Activated CD4-positive, alpha-beta T cell treated with anti-CD3 and anti-CD28 coated beads for 36 hours (primary cell): ENCODE measurements around the gene ZSCAN31. TPM values are rescaled to one million over a fixed set of nuclear protein-coding genes. Genes with fewer than 3 reads are reported as not detected.
A peak's percentile ranks its signal among the peaks of the same experiment; 100 is the strongest.
"Not testable (repeated sequence)": the region's sequence is repeated elsewhere in the genome, so short reads cannot be mapped to it uniquely, and the experiment has no call there.

Experiments
- ATAC-seq: fragments of 200-7000 bp; cut with Tn5 transposase; one replicate; pipeline ENCODE4 v1.10.0; 2021; ENCODE audit warnings: mild to moderate bottlenecking, moderate library complexity
- CTCF ChIA-PET: fragments of 350-600 bp; sonication (Branson Sonifier 250); formaldehyde crosslinking; loops from one replicate; lab custom pipeline; 2021; ENCODE audit warnings: antibody characterized with exemption; lab: Charles Lee
- POLR2A ChIA-PET: fragments of 350-600 bp; sonication (Branson Sonifier 250); formaldehyde crosslinking; loops from one replicate; lab custom pipeline; 2021; ENCODE audit warnings: antibody characterized with exemption, inconsistent platforms; lab: Charles Lee
- DNase-seq: peaks from one replicate; pipeline ENCODE4 v3.0.0-alpha.2; 2020
- H3K27ac Mint-ChIP-seq: one replicate; pipeline ENCODE4 v1.8.0; 2021; ENCODE audit warnings: mixed read lengths
- H3K27me3 Mint-ChIP-seq: one replicate; pipeline ENCODE4 v1.8.0; 2021; ENCODE audit warnings: mixed read lengths
- H3K36me3 Mint-ChIP-seq: one replicate; pipeline ENCODE4 v1.8.0; 2021; ENCODE audit warnings: low read depth, mixed read lengths
- H3K4me1 Mint-ChIP-seq: one replicate; pipeline ENCODE4 v1.8.0; 2021; ENCODE audit warnings: mixed read lengths
- H3K4me3 Mint-ChIP-seq: one replicate; pipeline ENCODE4 v1.8.0; 2021; ENCODE audit warnings: mild to moderate bottlenecking, moderate library complexity, mixed read lengths
- H3K9me3 Mint-ChIP-seq: one replicate; pipeline ENCODE4 v1.8.0; 2021; ENCODE audit warnings: low read depth, mixed read lengths
- intact Hi-C, 2 experiments: fragments of 100-400 bp; cut with DNase I in 1 of 2; cut with micrococcal nuclease in 1 of 2; formaldehyde crosslinking; loops; one replicate each; pipeline versions ENCODE4 v1.14.2 to v1.15.1; 2022 to 2024; cut with DNase I, micrococcal nuclease
- total RNA-seq, 2 experiments: library from RNA; stranded (reverse); gene quantifications; one replicate each; pipeline ENCODE4 v1.2.3, GENCODE V29; 2021

ZSCAN31 gene
- total RNA-seq, 2 experiments from 2014 or later: 1.3 to 1.8 TPM

- ChIA-PET CTCF (no interaction called here), POLR2A (no interaction called here)
- H3K27me3 Mint-ChIP-seq: no peaks in the 10 kb centered on the region
- no peak for ATAC-seq
- intact Hi-C loops: no loop called here
- no peak overlapping the region for H3K4me3 Mint-ChIP-seq
- DNase-seq: no peak
- H3K4me1 Mint-ChIP-seq: no peaks in the 10 kb centered on the region
- H3K27ac Mint-ChIP-seq: no peak overlapping the region
- peaks cover 20% of the 10 kb centered on the region for H3K36me3 Mint-ChIP-seq
- H3K9me3 Mint-ChIP-seq: no peaks in the 10 kb centered on the region
Observed at GRCh38 chr6:28369463-28369862, 33.5 kb upstream of the ZSCAN31 start.

GRCh38 chr6:28368522-28368921 is 32.6 kb upstream of the ZSCAN31 start:
- DNase-seq: no peak
- Mint-ChIP-seq H3K4me1 (no peaks in the 10 kb centered on the region), H3K4me3 (no peak overlapping the region), H3K36me3 (peaks cover 20% of the 10 kb centered on the region), H3K9me3 (no peaks in the 10 kb centered on the region), H3K27ac (no peak overlapping the region), H3K27me3 (no peaks in the 10 kb centered on the region)
- POLR2A ChIA-PET: no interaction called here
- intact Hi-C loops: no loop called here
- CTCF ChIA-PET: no interaction called here
- ATAC-seq: no peak

DNA sequence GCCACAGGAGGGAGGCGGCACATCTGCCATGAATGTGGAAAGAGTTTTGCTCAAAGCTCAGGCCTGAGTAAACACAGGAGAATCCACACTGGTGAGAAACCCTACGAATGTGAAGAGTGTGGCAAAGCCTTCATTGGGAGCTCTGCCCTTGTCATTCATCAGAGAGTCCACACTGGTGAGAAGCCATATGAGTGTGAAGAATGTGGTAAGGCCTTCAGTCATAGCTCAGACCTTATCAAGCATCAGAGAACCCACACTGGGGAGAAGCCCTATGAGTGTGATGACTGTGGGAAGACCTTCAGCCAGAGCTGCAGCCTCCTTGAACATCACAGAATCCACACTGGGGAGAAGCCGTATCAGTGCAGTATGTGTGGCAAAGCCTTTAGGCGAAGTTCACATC is 29.6 kb upstream of the ZSCAN31 start:
- ATAC-seq, H3K27ac Mint-ChIP-seq, DNase-seq, POLR2A ChIA-PET, H3K27me3 Mint-ChIP-seq, intact Hi-C loops, H3K9me3 Mint-ChIP-seq, H3K4me1 Mint-ChIP-seq, H3K4me3 Mint-ChIP-seq: not testable (repeated sequence)
- peaks cover 23% of the 10 kb centered on the region for H3K36me3 Mint-ChIP-seq
- CTCF ChIA-PET: interaction anchor here (0.6 to 0.8 kb wide), 3 partner anchors 9 to 503 kb away, joined by 3 to 4 read pairs (median 3); no protein-coding TSS in a partner anchor

GRCh38 chr6:28360961-28361360 is 25.0 kb upstream of the ZSCAN31 start:
- H3K4me3 Mint-ChIP-seq: no peak overlapping the region
- H3K9me3 Mint-ChIP-seq: no peaks in the 10 kb centered on the region
- peaks cover 13% of the 10 kb centered on the region for H3K36me3 Mint-ChIP-seq
- ChIA-PET POLR2A (interaction anchor here (0.7 kb wide), 1 partner anchor 26 kb away, joined by 3 read pairs; no protein-coding TSS in a partner anchor), CTCF (interaction anchor here (0.9 kb wide), 1 partner anchor 315 kb away, joined by 3 read pairs; no protein-coding TSS in a partner anchor)
- H3K27me3 Mint-ChIP-seq: no peaks in the 10 kb centered on the region
- H3K27ac Mint-ChIP-seq: no peak overlapping the region
- ATAC-seq: no peak
- no peak for DNase-seq
- H3K4me1 Mint-ChIP-seq: peaks cover 1% of the 10 kb centered on the region
- intact Hi-C loops: no loop called here

DNA sequence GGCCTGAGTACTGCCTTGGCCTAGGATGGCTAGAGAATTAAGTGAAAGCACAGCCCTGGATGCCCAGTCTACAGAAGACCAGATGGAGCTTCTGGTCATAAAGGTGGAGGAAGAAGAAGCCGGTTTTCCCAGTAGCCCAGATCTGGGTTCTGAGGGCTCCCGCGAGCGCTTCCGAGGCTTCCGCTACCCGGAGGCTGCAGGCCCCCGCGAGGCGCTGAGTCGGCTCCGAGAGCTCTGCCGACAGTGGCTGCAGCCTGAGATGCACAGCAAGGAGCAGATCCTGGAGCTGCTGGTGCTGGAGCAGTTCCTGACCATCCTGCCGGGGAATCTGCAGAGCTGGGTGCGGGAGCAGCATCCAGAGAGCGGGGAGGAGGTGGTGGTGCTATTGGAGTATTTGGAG is 23.6 kb upstream of the ZSCAN31 start:
- H3K4me1 Mint-ChIP-seq, H3K36me3 Mint-ChIP-seq, H3K4me3 Mint-ChIP-seq, H3K27ac Mint-ChIP-seq, ATAC-seq, H3K27me3 Mint-ChIP-seq, POLR2A ChIA-PET, H3K9me3 Mint-ChIP-seq, DNase-seq: not testable (repeated sequence)
- intact Hi-C loops: loop anchor here in 1 of 2 experiments (5.0 kb wide), 1 partner anchor 147 kb away; no protein-coding TSS in a partner anchor
- CTCF ChIA-PET: interaction anchor here (1.1 to 1.3 kb wide), 2 partner anchors 77 to 325 kb away, joined by 4 read pairs; no protein-coding TSS in a partner anchor

- Mint-ChIP-seq H3K4me3 (no peak overlapping the region), H3K4me1 (peaks cover 8% of the 10 kb centered on the region), H3K9me3 (no peaks in the 10 kb centered on the region), H3K27ac (no peak overlapping the region), H3K27me3 (no peaks in the 10 kb centered on the region), H3K36me3 (no peaks in the 10 kb centered on the region)
- ChIA-PET POLR2A (no interaction called here), CTCF (interaction anchor here (0.5 to 1.8 kb wide), 4 partner anchors 9 to 113 kb away, joined by 3 to 7 read pairs (median 4); no protein-coding TSS in a partner anchor)
- intact Hi-C loops: loop anchor here (2.0 to 5.0 kb wide), 3 partner anchors 145 to 454 kb away; partner anchors contain the start of gene ZNF165 (in 1 of the 2)
- ATAC-seq: no peak
- peak; percentile 8 for DNase-seq
Observed at GRCh38 chr6:28357036-28357435, 21.1 kb upstream of the ZSCAN31 start.

GRCh38 chr6:28356666-28357020 is 20.7 kb upstream of the ZSCAN31 start:
- no peak for ATAC-seq

GRCh38 chr6:28355743-28356665 is 20.1 kb upstream of the ZSCAN31 start:
- peak overlapping the region; percentile 75 for H3K4me3 Mint-ChIP-seq
- peak; percentile 85 for ATAC-seq
- peak; percentile 71 for DNase-seq
- H3K27me3 Mint-ChIP-seq: no peaks in the 10 kb centered on the region
- H3K4me1 Mint-ChIP-seq: peaks cover 15% of the 10 kb centered on the region
- ChIA-PET POLR2A (interaction anchor here (0.5 to 0.8 kb wide), 2 partner anchors 89 to 215 kb away, joined by 3 read pairs; partner anchors contain the start of genes ZKSCAN8 and ZSCAN26), CTCF (interaction anchor here (0.5 to 2.4 kb wide), 29 partner anchors 10 to 459 kb away, joined by 3 to 14 read pairs (median 3); partner anchors contain the start of genes PGBD1, ZKSCAN8, ZSCAN12 and ZSCAN16)
- no peaks in the 10 kb centered on the region for H3K36me3 Mint-ChIP-seq
- H3K27ac Mint-ChIP-seq: peak overlapping the region; percentile 81
- H3K9me3 Mint-ChIP-seq: no peaks in the 10 kb centered on the region
- intact Hi-C loops: loop anchor here (1.0 to 5.0 kb wide), 5 partner anchors 144 to 453 kb away; partner anchors contain the start of gene ZNF165 (in 1 of the 2)

More at GRCh38 chr6:28356666-28357020, 20.7 kb upstream of the ZSCAN31 start:
- no peaks in the 10 kb centered on the region for H3K27me3 Mint-ChIP-seq
- H3K4me3 Mint-ChIP-seq: no peak overlapping the region
- H3K27ac Mint-ChIP-seq: no peak overlapping the region
- intact Hi-C loops: loop anchor here (1.0 to 5.0 kb wide), 5 partner anchors 144 to 454 kb away; partner anchors contain the start of gene ZNF165 (in 1 of the 2)
- H3K9me3 Mint-ChIP-seq: no peaks in the 10 kb centered on the region
- ChIA-PET CTCF (interaction anchor here (0.6 to 2.4 kb wide), 18 partner anchors 9 to 245 kb away, joined by 3 to 14 read pairs (median 4); partner anchors contain the start of genes PGBD1, ZKSCAN8, ZSCAN12 and ZSCAN16), POLR2A (interaction anchor here (0.8 kb wide), 1 partner anchor 215 kb away, joined by 3 read pairs; the partner anchor contains the start of gene ZKSCAN8)
- H3K36me3 Mint-ChIP-seq: no peaks in the 10 kb centered on the region
- H3K4me1 Mint-ChIP-seq: peaks cover 9% of the 10 kb centered on the region
- DNase-seq: no peak

- Mint-ChIP-seq H3K36me3 (no peaks in the 10 kb centered on the region), H3K27me3 (no peaks in the 10 kb centered on the region), H3K9me3 (no peaks in the 10 kb centered on the region), H3K27ac (no peak overlapping the region), H3K4me1 (peaks cover 21% of the 10 kb centered on the region), H3K4me3 (peak overlapping the region; percentile 75)
- no peak for DNase-seq
- intact Hi-C loops: loop anchor here in 1 of 2 experiments (5.0 kb wide), 2 partner anchors 143 to 538 kb away; a partner anchor contains a TSS
- ATAC-seq: no peak
- ChIA-PET POLR2A (interaction anchor here (0.5 kb wide), 1 partner anchor 910 kb away, joined by 4 read pairs; no protein-coding TSS in a partner anchor), CTCF (interaction anchor here (0.6 to 2.4 kb wide), 19 partner anchors 16 to 1684 kb away, joined by 3 to 14 read pairs (median 5); partner anchors contain the start of genes ZKSCAN8, ZSCAN16, ZSCAN26 and ZSCAN31)
Observed at GRCh38 chr6:28354688-28355554, 19.0 kb upstream of the ZSCAN31 start.

DNA sequence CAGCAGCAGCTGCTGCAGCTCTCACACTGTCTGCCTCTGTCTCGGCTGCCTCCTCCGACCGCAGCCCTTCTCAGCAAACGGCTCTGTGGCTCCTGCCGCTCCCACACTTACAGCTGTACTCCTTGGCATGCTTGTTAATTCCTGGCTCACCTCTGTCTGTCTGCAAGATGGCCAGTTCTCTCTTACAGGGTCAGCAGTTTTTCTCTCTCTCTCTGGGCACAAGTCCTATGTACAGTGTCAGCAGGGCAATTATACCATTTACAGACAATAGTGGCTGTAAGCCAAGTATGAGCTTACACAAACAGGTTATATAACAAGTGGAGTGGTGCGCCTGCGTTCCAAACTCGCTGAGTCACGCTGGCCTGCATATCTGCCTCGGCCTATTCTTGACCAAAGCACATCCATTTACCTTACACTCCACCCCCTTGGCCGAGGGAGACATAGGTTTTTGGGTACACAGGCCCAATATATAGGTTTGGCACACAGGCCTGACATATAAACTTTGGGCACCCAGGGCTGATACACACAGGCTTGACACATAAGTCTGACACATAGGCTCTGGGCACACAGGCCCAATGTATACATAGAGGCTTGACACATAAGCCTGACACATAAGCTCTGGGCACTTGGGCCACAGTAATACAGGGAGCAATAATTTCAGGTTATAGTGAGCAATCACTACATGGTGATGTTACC is 18.2 kb upstream of the ZSCAN31 start:
- CTCF ChIA-PET: interaction anchor here (0.6 to 2.4 kb wide), 4 partner anchors 18 to 659 kb away, joined by 3 to 13 read pairs (median 4); partner anchors contain the start of gene ZSCAN31
- peaks cover 2% of the 10 kb centered on the region for H3K36me3 Mint-ChIP-seq
- POLR2A ChIA-PET: interaction anchor here (0.5 kb wide), 1 partner anchor 909 kb away, joined by 4 read pairs; no protein-coding TSS in a partner anchor
- H3K9me3 Mint-ChIP-seq: no peaks in the 10 kb centered on the region
- ATAC-seq (no peak), DNase-seq (no peak)
- no peak overlapping the region for H3K4me3 Mint-ChIP-seq
- intact Hi-C loops: loop anchor here in 1 of 2 experiments (5.0 kb wide), 1 partner anchor 537 kb away; a partner anchor contains a TSS
- H3K27me3 Mint-ChIP-seq: no peaks in the 10 kb centered on the region
- peaks cover 27% of the 10 kb centered on the region for H3K4me1 Mint-ChIP-seq
- no peak overlapping the region for H3K27ac Mint-ChIP-seq
